ENCODE data around the gene ZEB2. TPM values are rescaled to one million over a fixed set of nuclear protein-coding genes. Genes with fewer than 3 reads are reported as not detected.
"Not testable (repeated sequence)": the region's sequence is repeated elsewhere in the genome, so short reads cannot be mapped to it uniquely, and the experiment has no call there.

The ZEB2 gene
- total RNA-seq, 2 experiments from 2014 or later, result 40.4 to 40.9 TPM

GRCh38 chr2:144370937-144371584 is 148.9 kb downstream of the ZEB2 start:
- ATAC-seq, result no peak
- no peak overlapping the region for H3K27ac Mint-ChIP-seq
- H3K27me3 Mint-ChIP-seq, result no peaks in the 10 kb centered on the region
- no peak overlapping the region for H3K4me3 Mint-ChIP-seq
- peaks cover 29% of the 10 kb centered on the region for H3K4me1 Mint-ChIP-seq
- no peaks in the 10 kb centered on the region for H3K9me3 Mint-ChIP-seq (ENCODE audit: low read depth)
- H3K36me3 Mint-ChIP-seq, result peaks cover 7% of the 10 kb centered on the region
- CTCF ChIA-PET, result no interaction called here
- no peak for DNase-seq

GRCh38 chr2:144369416-144369815 is 150.5 kb downstream of the ZEB2 start:
- CTCF ChIA-PET, result no interaction called here
- H3K9me3 Mint-ChIP-seq (ENCODE audit: low read depth), result no peaks in the 10 kb centered on the region

GRCh38 chr2:144366825-144367429 is 153.0 kb downstream of the ZEB2 start:
- H3K9me3 Mint-ChIP-seq (ENCODE audit: low read depth), result no peaks in the 10 kb centered on the region
- H3K36me3 Mint-ChIP-seq, result peaks cover 7% of the 10 kb centered on the region
- ATAC-seq (no peak), DNase-seq (no peak)
- no peak overlapping the region for H3K4me3 Mint-ChIP-seq
- CTCF ChIA-PET, result interaction anchor here (0.6 to 2.0 kb wide), 2 partner anchors 11 to 124 kb away, joined by 3 to 4 read pairs; no protein-coding TSS in a partner anchor
- no peaks in the 10 kb centered on the region for H3K27me3 Mint-ChIP-seq
- peaks cover 12% of the 10 kb centered on the region for H3K4me1 Mint-ChIP-seq
- H3K27ac Mint-ChIP-seq, result no peak overlapping the region

More at GRCh38 chr2:144369416-144369815, 150.5 kb downstream of the ZEB2 start:
- no peak overlapping the region for H3K27ac Mint-ChIP-seq
- DNase-seq (no peak), ATAC-seq (no peak)
- H3K4me3 Mint-ChIP-seq, result no peak overlapping the region
- H3K27me3 Mint-ChIP-seq, result no peaks in the 10 kb centered on the region
- peaks cover 24% of the 10 kb centered on the region for H3K4me1 Mint-ChIP-seq
- H3K36me3 Mint-ChIP-seq, result peaks cover 7% of the 10 kb centered on the region

GRCh38 chr2:144364944-144365738 is 154.8 kb downstream of the ZEB2 start:
- Mint-ChIP-seq H3K4me3 (no peak overlapping the region), H3K9me3 (ENCODE audit: low read depth) (no peaks in the 10 kb centered on the region), H3K36me3 (peaks cover 2% of the 10 kb centered on the region), H3K27ac (no peak overlapping the region), H3K27me3 (no peaks in the 10 kb centered on the region), H3K4me1 (peaks cover 2% of the 10 kb centered on the region)
- DNase-seq (no peak), ATAC-seq (no peak)
- CTCF ChIA-PET, result interaction anchor here (0.6 kb wide), 1 partner anchor 609 kb away, joined by 3 read pairs; no protein-coding TSS in a partner anchor

- CTCF ChIA-PET; H3K27ac Mint-ChIP-seq; H3K4me3 Mint-ChIP-seq; DNase-seq; H3K36me3 Mint-ChIP-seq; H3K4me1 Mint-ChIP-seq; H3K27me3 Mint-ChIP-seq; ATAC-seq; H3K9me3 Mint-ChIP-seq (ENCODE audit: low read depth): not testable (repeated sequence)
Measured at GRCh38 chr2:144364247-144364646, 155.7 kb downstream of the ZEB2 start.

- H3K4me1 Mint-ChIP-seq, result peaks cover 18% of the 10 kb centered on the region
- H3K36me3 Mint-ChIP-seq, result no peaks in the 10 kb centered on the region
- no peaks in the 10 kb centered on the region for H3K9me3 Mint-ChIP-seq (ENCODE audit: low read depth)
- CTCF ChIA-PET, result no interaction called here
- H3K27me3 Mint-ChIP-seq, result no peaks in the 10 kb centered on the region
- ATAC-seq, result no peak
- H3K4me3 Mint-ChIP-seq, result no peak overlapping the region
- no peak overlapping the region for H3K27ac Mint-ChIP-seq
- DNase-seq, result no peak
Measured at GRCh38 chr2:144362401-144362800, 157.5 kb downstream of the ZEB2 start.

GRCh38 chr2:144361742-144362141 is 158.2 kb downstream of the ZEB2 start:
- no peaks in the 10 kb centered on the region for H3K36me3 Mint-ChIP-seq
- DNase-seq (no peak), ATAC-seq (no peak)
- no peaks in the 10 kb centered on the region for H3K27me3 Mint-ChIP-seq
- no peaks in the 10 kb centered on the region for H3K9me3 Mint-ChIP-seq (ENCODE audit: low read depth)
- H3K4me3 Mint-ChIP-seq, result no peak overlapping the region
- CTCF ChIA-PET, result no interaction called here
- H3K4me1 Mint-ChIP-seq, result peaks cover 19% of the 10 kb centered on the region
- no peak overlapping the region for H3K27ac Mint-ChIP-seq

- no peaks in the 10 kb centered on the region for H3K27me3 Mint-ChIP-seq
- peaks cover 20% of the 10 kb centered on the region for H3K4me1 Mint-ChIP-seq
Measured at GRCh38 chr2:144359684-144360083, 160.2 kb downstream of the ZEB2 start.

GRCh38 chr2:144358979-144359541 is 160.9 kb downstream of the ZEB2 start:
- no peak overlapping the region for H3K4me3 Mint-ChIP-seq
- ATAC-seq, result no peak

More at GRCh38 chr2:144359684-144360083, 160.2 kb downstream of the ZEB2 start:
- no peak for DNase-seq
- CTCF ChIA-PET, result no interaction called here
- H3K27ac Mint-ChIP-seq, result no peak overlapping the region
- no peaks in the 10 kb centered on the region for H3K9me3 Mint-ChIP-seq (ENCODE audit: low read depth)
- no peak overlapping the region for H3K4me3 Mint-ChIP-seq
- no peaks in the 10 kb centered on the region for H3K36me3 Mint-ChIP-seq
- no peak for ATAC-seq

GRCh38 chr2:144358374-144358964 is 161.4 kb downstream of the ZEB2 start:
- peaks cover 20% of the 10 kb centered on the region for H3K4me1 Mint-ChIP-seq
- no peaks in the 10 kb centered on the region for H3K27me3 Mint-ChIP-seq
- no peak for ATAC-seq
- H3K36me3 Mint-ChIP-seq, result no peaks in the 10 kb centered on the region
- no peak for DNase-seq
- H3K9me3 Mint-ChIP-seq (ENCODE audit: low read depth), result no peaks in the 10 kb centered on the region
- H3K27ac Mint-ChIP-seq, result peak overlapping the region; percentile 33
- H3K4me3 Mint-ChIP-seq, result no peak overlapping the region
- CTCF ChIA-PET, result no interaction called here

More at GRCh38 chr2:144358979-144359541, 160.9 kb downstream of the ZEB2 start:
- DNase-seq, result no peak
- H3K9me3 Mint-ChIP-seq (ENCODE audit: low read depth), result no peaks in the 10 kb centered on the region
- no peaks in the 10 kb centered on the region for H3K36me3 Mint-ChIP-seq
- H3K27ac Mint-ChIP-seq, result peak overlapping the region; percentile 14
- no peaks in the 10 kb centered on the region for H3K27me3 Mint-ChIP-seq
- H3K4me1 Mint-ChIP-seq, result peaks cover 20% of the 10 kb centered on the region
- CTCF ChIA-PET, result no interaction called here

GRCh38 chr2:144357623-144358373 is 162.1 kb downstream of the ZEB2 start:
- DNase-seq (peak; percentile 59), ATAC-seq (peak; percentile 90)
- Mint-ChIP-seq H3K27me3 (no peaks in the 10 kb centered on the region), H3K4me1 (peaks cover 20% of the 10 kb centered on the region), H3K27ac (peak overlapping the region; percentile 33), H3K9me3 (ENCODE audit: low read depth) (no peaks in the 10 kb centered on the region), H3K36me3 (no peaks in the 10 kb centered on the region), H3K4me3 (no peak overlapping the region)
- CTCF ChIA-PET, result interaction anchor here (1.6 kb wide), 1 partner anchor 10 kb away, joined by 5 read pairs; no protein-coding TSS in a partner anchor

GRCh38 chr2:144356402-144356801 is 163.5 kb downstream of the ZEB2 start:
- DNase-seq (no peak), ATAC-seq (no peak)
- CTCF ChIA-PET, result interaction anchor here (1.6 kb wide), 1 partner anchor 8 kb away, joined by 5 read pairs; no protein-coding TSS in a partner anchor
- H3K27me3 Mint-ChIP-seq, result no peaks in the 10 kb centered on the region
- H3K9me3 Mint-ChIP-seq (ENCODE audit: low read depth), result no peaks in the 10 kb centered on the region
- no peaks in the 10 kb centered on the region for H3K36me3 Mint-ChIP-seq
- no peak overlapping the region for H3K4me3 Mint-ChIP-seq
- peaks cover 20% of the 10 kb centered on the region for H3K4me1 Mint-ChIP-seq
- H3K27ac Mint-ChIP-seq, result no peak overlapping the region

Data from activated CD8-positive, alpha-beta memory T cell treated with anti-CD3 and anti-CD28 coated beads, Interleukin-2, amount 10 ng/mL, durations not matched to agents 7 days and 5 days (primary cell).